Mucosa of descending colon (tissue), 3 donors: Measurements from ENCODE around the gene SYNPO. TPM values are rescaled to one million over a fixed set of nuclear protein-coding genes. Genes with fewer than 3 reads are reported as not detected.

Source experiments
- ATAC-seq: fragments of 200-7000 bp; cut with Tn5 transposase; one replicate; pipeline ENCODE4 v1.9.1; 2020; ENCODE audit warnings: mild to moderate bottlenecking, moderate library complexity
- DNase-seq, 3 donors: peaks; one replicate each; pipeline ENCODE4 v3.0.0-alpha.2; 2020
- H3K36me3 ChIP-seq: fragments of 200-600 bp; one replicate; pipeline ENCODE4 v1.8.0; 2021; ENCODE audit warnings: low read depth, mild to moderate bottlenecking
- H3K4me1 ChIP-seq: fragments of 200-600 bp; one replicate; pipeline ENCODE4 v1.8.0; 2021; ENCODE audit warnings: low read depth, mild to moderate bottlenecking
- H3K4me3 ChIP-seq: fragments of 200-600 bp; one replicate; pipeline ENCODE4 v1.8.0; 2021; ENCODE audit warnings: mild to moderate bottlenecking
- H3K9me3 ChIP-seq: fragments of 200-600 bp; one replicate; pipeline ENCODE4 v1.8.0; 2021; ENCODE audit warnings: mild to moderate bottlenecking
- CTCF ChIP-seq: fragments of 200-600 bp; IDR thresholded peaks from one replicate; pipeline ENCODE4 v1.8.0; 2022; ENCODE audit warnings: antibody characterized with exemption, mild to moderate bottlenecking
- intact Hi-C, 2 donors: fragments of 100-400 bp; cut with DNase I in 1 of 2; cut with micrococcal nuclease in 1 of 2; formaldehyde crosslinking; loops; one replicate each; pipeline versions ENCODE4 v1.11.0 to v1.11.1; 2022; cut with DNase I, micrococcal nuclease
- total RNA-seq, 3 donors: library from RNA; stranded (reverse); fragmentation: NEBNext Ultra II Directional in 2 of 3; extraction: Animal tissue kit (Norgen Biotek cat#: 25700) in 2 of 3; gene quantifications; one replicate each; pipeline versions ENCODE4 v1.2.1 to v1.2.4, GENCODE V29; 2021 to 2023
- donor health status: DM: no; HTN: no; CAD: no; lungs with moderate emphysema.
- donor health status: DM: no; HTN: no; CAD: no.
- donor health status: DM: no; HTN: yes; CAD: no.

The SYNPO gene
- total RNA-seq, 3 donors from 2014 or later = 62.9 to 73.6 (median 63.9) TPM

DNA sequence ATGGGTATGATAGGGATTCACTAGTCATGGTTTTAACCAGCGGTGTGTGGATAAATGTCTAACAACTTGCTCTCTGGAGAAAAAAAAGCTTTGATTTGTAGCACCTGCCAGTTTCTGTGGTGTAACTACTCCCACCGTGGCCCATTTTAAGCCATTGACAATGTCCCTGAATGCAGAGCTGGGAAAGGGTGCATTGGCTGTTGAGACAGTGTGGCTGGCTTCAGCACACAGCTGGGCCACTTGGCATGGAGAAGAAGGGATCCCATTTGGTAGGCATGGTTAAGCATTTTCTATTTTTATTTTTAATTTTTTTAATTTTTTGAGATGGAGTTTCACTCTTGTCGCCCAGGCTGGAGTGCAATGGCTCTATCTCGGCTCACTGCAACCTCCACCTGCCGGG lies 31.5 kb upstream of the SYNPO start:
- no peaks in the 10 kb centered on the region for H3K36me3 ChIP-seq
- H3K4me3 ChIP-seq = no peak overlapping the region
- H3K4me1 ChIP-seq = peaks cover 31% of the 10 kb centered on the region
- intact Hi-C loops = no loop called here
- TF ChIP-seq CTCF = no peak
- ATAC-seq (no peak), DNase-seq (peak in 1 of 3 donors; percentile 22)
- H3K9me3 ChIP-seq = no peaks in the 10 kb centered on the region

DNA sequence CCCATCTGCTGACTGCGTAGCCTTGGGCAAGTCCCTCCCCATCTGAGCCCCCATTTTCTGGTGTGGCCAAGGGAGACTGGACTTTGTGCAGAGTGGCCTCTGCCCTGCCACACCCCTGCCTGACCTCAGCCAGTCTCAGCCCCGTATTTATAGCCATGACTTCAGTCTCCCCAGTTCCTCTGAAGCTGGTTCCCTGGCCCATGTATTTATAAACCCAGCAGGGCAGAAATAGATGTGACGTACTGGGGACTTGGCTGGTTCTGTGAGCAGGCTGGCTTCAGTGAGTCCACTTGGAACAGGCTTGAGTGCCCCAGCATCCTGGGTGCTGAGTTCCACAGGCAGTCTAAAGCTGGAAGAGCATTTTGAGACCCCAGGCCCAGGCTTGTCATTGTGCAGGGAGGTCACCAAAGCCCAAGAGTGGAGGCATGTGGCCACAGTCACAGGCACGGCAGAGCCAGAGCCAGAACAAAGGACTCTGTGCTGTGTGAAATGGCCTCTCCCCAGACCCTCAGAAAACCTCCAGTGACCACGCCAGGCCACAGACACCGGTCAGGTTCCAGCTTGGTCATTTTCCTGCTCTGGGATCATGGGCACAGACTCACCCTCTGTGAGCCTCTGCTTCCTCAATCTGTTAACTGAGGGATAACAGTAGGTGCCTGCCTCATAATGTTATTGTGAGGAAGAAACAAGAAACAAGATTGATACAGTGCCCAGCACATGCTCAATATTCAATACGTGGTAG lies 30.4 kb upstream of the SYNPO start:
- peaks cover 36% of the 10 kb centered on the region for H3K4me1 ChIP-seq
- ATAC-seq = peak; percentile 76
- TF ChIP-seq CTCF = no peak
- DNase-seq = peak; percentile 62 to 64 (median 62)
- H3K9me3 ChIP-seq = no peaks in the 10 kb centered on the region
- no peak overlapping the region for H3K4me3 ChIP-seq
- no peaks in the 10 kb centered on the region for H3K36me3 ChIP-seq
- intact Hi-C loops = no loop called here

DNA sequence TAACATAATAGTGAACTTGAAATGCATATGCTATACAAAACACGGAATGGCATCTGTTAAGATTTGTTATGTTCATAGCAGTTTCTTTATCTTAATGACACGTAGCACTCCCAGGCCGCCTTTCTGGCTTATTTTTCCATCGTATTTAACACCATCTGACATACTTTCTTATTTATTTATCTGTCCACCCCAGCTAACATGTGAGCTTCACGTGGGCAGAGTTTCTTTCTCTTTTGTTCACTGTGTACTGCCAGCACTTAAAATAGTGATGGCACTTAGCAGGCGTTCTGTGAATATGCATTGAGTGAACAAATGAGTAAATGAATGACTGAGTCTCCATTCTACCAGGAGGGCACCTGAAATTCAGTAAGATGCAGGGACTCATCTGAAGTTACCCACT lies 29.4 kb upstream of the SYNPO start:
- intact Hi-C loops = no loop called here
- H3K4me3 ChIP-seq = no peak overlapping the region
- no peak for TF ChIP-seq CTCF
- no peaks in the 10 kb centered on the region for H3K9me3 ChIP-seq
- ATAC-seq (no peak), DNase-seq (no peak)
- H3K36me3 ChIP-seq = no peaks in the 10 kb centered on the region
- H3K4me1 ChIP-seq = peaks cover 46% of the 10 kb centered on the region

DNA sequence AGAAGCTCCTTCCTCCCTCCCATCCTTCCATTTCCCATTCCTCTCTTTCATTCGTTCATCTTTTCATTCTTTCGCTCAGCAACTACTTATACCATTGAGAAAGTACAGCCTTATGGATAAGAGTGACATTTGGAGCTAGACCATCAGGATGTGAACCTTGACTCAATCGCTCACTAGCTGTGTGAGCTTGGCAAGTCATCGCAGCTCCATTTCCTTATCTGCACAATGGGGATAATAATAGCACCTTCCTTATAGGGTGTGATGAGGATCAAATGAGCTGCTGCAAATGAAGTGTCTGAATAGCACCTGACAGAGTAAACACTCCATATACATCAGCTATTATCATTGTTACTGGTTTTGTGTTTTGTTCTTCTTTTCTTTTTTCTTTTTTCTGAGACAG lies 28.1 kb upstream of the SYNPO start:
- Histone ChIP-seq H3K9me3 (no peaks in the 10 kb centered on the region), H3K36me3 (no peaks in the 10 kb centered on the region), H3K4me3 (no peak overlapping the region), H3K4me1 (peaks cover 57% of the 10 kb centered on the region)
- intact Hi-C loops = no loop called here
- ATAC-seq (peak; percentile 74), DNase-seq (peak in 1 of 3 donors; percentile 63)
- TF ChIP-seq CTCF = no peak

GRCh38 chr5:150612905-150613670 lies 27.4 kb upstream of the SYNPO start:
- H3K9me3 ChIP-seq = no peaks in the 10 kb centered on the region
- ATAC-seq (peak; percentile 5), DNase-seq (peak in 1 of 3 donors; percentile 63)
- intact Hi-C loops = no loop called here
- no peak overlapping the region for H3K4me3 ChIP-seq
- H3K36me3 ChIP-seq = no peaks in the 10 kb centered on the region
- peaks cover 57% of the 10 kb centered on the region for H3K4me1 ChIP-seq
- no peak for TF ChIP-seq CTCF
